ENCODE measurements around the gene PARD3B. TPM values are rescaled to one million over a fixed set of nuclear protein-coding genes. Genes with fewer than 3 reads are reported as not detected.
A peak's percentile ranks its signal among the peaks of the same experiment; 100 is the strongest.

Gene PARD3B
- total and polyA plus RNA-seq, 5 donors from 2014 or later = 0.03 to 0.68 (median 0.08) TPM; not detected in 1

DNA sequence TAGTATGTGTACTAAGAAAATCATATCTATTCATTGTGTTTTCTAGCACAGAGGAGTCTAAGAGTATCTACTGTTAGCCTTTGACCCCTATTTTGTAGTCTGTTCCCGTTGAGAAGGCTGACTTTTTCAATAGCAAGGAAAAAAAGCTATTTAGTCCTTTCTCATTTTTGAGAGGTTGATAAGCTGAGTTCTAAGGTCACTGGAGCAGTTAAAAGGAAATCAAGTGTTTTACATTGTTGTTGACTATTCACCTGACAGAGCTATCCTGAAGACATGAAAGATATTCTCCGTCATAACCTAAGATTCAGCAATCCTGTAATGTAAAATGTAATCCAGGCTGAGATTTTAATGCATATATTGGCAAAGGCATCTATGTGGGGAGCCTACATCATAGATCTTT, 856.7 kb downstream of the PARD3B start:
- Histone ChIP-seq H3K27me3 (ENCODE audit: control insufficient read depth, insufficient read depth, low read length) (no peaks in the 10 kb centered on the region), H3K27ac (ENCODE audit: insufficient read depth, low read length, poor library complexity, severe bottlenecking) (no peak overlapping the region), H3K36me3 (ENCODE audit: control insufficient read depth, insufficient read depth, low read length) (no peaks in the 10 kb centered on the region), H3K9me3 (ENCODE audit: control insufficient read depth in 2 of 2, low read length in 2 of 2) (no peaks in the 10 kb centered on the region), H3K4me1 (ENCODE audit: control insufficient read depth, insufficient read depth, low read length, poor library complexity, severe bottlenecking) (no peaks in the 10 kb centered on the region), H3K4me3 (ENCODE audit: low read depth, low read length) (no peak overlapping the region)
- no peaks in the 10 kb centered on the region for H3K36me3 Mint-ChIP-seq
- ATAC-seq (ENCODE audit: low read depth in 2 of 2) = no peak
- no peaks in the 10 kb centered on the region for H3K4me1 Mint-ChIP-seq
- H3K9me3 Mint-ChIP-seq = peaks cover 0 to 4% (median 0%) of the 10 kb centered on the region in 7 donors
- no peak overlapping the region for H3K4me3 Mint-ChIP-seq
- H3K27ac Mint-ChIP-seq = no peak overlapping the region
- H3K27me3 Mint-ChIP-seq = no peaks in the 10 kb centered on the region
- DNase-seq = no peak

DNA sequence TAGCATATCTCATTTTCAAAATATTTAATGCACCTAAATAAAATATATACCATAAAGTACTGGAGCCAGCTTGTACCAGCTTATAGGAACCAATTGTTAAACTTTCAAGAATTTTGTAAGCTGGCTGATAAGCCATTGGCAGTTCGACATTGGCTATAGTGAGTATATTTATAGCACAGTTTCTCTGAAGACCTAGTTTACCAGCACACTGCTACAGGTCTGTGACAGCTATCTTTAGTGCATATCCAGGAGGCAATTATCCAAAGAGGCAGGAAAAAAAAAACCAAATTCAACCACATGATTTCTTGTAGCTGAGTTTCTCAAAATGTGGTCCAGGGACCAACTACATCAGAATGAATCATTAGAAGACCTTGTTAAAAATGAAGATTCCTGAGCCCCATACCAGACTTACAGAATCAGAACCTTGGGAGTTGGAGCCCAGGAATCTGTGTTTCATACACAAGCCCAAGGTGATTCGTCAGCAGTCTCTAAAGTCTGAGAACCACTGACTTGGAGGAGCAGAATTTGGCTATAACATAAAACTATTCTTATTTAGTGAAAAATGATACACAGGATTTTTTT, 858.1 kb downstream of the PARD3B start:
- Mint-ChIP-seq H3K9me3 (peaks cover 0 to 4% (median 0%) of the 10 kb centered on the region in 7 donors), H3K36me3 (no peaks in the 10 kb centered on the region), H3K27ac (peak overlapping the region in 1 of 3 donors; percentile 69), H3K4me1 (no peaks in the 10 kb centered on the region), H3K4me3 (no peak overlapping the region), H3K27me3 (no peaks in the 10 kb centered on the region)
- no peak overlapping the region for H3K27ac ChIP-seq (ENCODE audit: insufficient read depth, low read length, poor library complexity, severe bottlenecking)
- H3K36me3 ChIP-seq (ENCODE audit: control insufficient read depth, insufficient read depth, low read length) = no peaks in the 10 kb centered on the region
- no peak overlapping the region for H3K4me3 ChIP-seq (ENCODE audit: low read depth, low read length)
- ATAC-seq (ENCODE audit: low read depth in 2 of 2) = no peak
- H3K9me3 ChIP-seq (ENCODE audit: control insufficient read depth in 2 of 2, low read length in 2 of 2) = no peaks in the 10 kb centered on the region
- H3K27me3 ChIP-seq (ENCODE audit: control insufficient read depth, insufficient read depth, low read length) = no peaks in the 10 kb centered on the region
- H3K4me1 ChIP-seq (ENCODE audit: control insufficient read depth, insufficient read depth, low read length, poor library complexity, severe bottlenecking) = no peaks in the 10 kb centered on the region
- DNase-seq = no peak

DNA sequence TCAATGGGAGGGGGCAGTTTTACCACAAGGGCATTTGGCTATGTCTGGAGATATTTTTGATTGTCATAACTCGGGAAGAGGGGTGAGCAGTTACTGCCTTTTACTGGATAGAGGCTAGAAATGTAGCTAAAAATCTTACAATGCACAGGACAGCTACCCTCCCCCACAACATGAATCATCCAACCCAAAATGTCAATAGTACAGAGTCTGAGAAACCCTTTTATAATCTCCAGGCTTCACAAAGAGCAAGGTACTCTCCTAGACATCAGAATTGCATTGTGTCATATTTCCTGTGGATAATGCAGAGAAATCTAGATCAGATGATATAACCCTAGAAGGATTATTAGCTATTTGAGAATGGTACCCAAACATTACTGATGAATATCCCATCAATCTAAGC, 859.9 kb downstream of the PARD3B start:
- no peak for DNase-seq
- no peak overlapping the region for H3K4me3 Mint-ChIP-seq
- no peaks in the 10 kb centered on the region for H3K36me3 Mint-ChIP-seq
- no peaks in the 10 kb centered on the region for H3K4me1 Mint-ChIP-seq
- H3K27me3 Mint-ChIP-seq = peaks cover 4% of the 10 kb centered on the region
- ATAC-seq (ENCODE audit: low read depth in 2 of 2) = no peak
- no peaks in the 10 kb centered on the region for H3K27me3 ChIP-seq (ENCODE audit: control insufficient read depth, insufficient read depth, low read length)
- H3K36me3 ChIP-seq (ENCODE audit: control insufficient read depth, insufficient read depth, low read length) = no peaks in the 10 kb centered on the region
- H3K27ac ChIP-seq (ENCODE audit: insufficient read depth, low read length, poor library complexity, severe bottlenecking) = no peak overlapping the region
- no peaks in the 10 kb centered on the region for H3K9me3 ChIP-seq (ENCODE audit: control insufficient read depth in 2 of 2, low read length in 2 of 2)
- H3K4me3 ChIP-seq (ENCODE audit: low read depth, low read length) = no peak overlapping the region
- peaks cover 0 to 4% (median 0%) of the 10 kb centered on the region in 7 donors for H3K9me3 Mint-ChIP-seq
- no peaks in the 10 kb centered on the region for H3K4me1 ChIP-seq (ENCODE audit: control insufficient read depth, insufficient read depth, low read length, poor library complexity, severe bottlenecking)
- no peak overlapping the region for H3K27ac Mint-ChIP-seq

DNA sequence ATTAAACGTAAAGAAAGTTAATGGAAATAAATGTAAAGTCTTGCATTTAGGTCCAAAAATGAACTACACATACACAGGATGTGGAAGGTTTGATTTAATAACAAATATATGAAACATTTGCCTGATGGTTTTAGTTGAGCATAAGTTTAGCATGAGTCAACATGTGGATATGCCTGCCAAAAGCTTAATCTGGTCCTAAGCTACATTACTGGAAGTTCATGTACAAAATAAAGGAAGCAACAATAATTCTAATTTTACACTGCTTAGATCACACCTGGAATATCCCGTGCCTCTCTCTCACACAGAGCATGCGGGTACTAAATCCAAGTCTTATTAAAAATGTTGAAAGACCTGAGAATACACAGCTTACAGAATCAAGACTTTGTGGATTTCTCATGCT, 860.5 kb downstream of the PARD3B start:
- Histone ChIP-seq H3K4me3 (ENCODE audit: low read depth, low read length) (no peak overlapping the region), H3K27me3 (ENCODE audit: control insufficient read depth, insufficient read depth, low read length) (no peaks in the 10 kb centered on the region), H3K4me1 (ENCODE audit: control insufficient read depth, insufficient read depth, low read length, poor library complexity, severe bottlenecking) (no peaks in the 10 kb centered on the region), H3K27ac (ENCODE audit: insufficient read depth, low read length, poor library complexity, severe bottlenecking) (no peak overlapping the region), H3K9me3 (ENCODE audit: control insufficient read depth in 2 of 2, low read length in 2 of 2) (no peaks in the 10 kb centered on the region), H3K36me3 (ENCODE audit: control insufficient read depth, insufficient read depth, low read length) (no peaks in the 10 kb centered on the region)
- no peak for DNase-seq
- Mint-ChIP-seq H3K27me3 (peaks cover 4% of the 10 kb centered on the region), H3K4me3 (no peak overlapping the region), H3K9me3 (peaks cover 0 to 3% (median 0%) of the 10 kb centered on the region in 7 donors), H3K36me3 (no peaks in the 10 kb centered on the region), H3K27ac (no peak overlapping the region), H3K4me1 (no peaks in the 10 kb centered on the region)
- no peak for ATAC-seq (ENCODE audit: low read depth in 2 of 2)

DNA sequence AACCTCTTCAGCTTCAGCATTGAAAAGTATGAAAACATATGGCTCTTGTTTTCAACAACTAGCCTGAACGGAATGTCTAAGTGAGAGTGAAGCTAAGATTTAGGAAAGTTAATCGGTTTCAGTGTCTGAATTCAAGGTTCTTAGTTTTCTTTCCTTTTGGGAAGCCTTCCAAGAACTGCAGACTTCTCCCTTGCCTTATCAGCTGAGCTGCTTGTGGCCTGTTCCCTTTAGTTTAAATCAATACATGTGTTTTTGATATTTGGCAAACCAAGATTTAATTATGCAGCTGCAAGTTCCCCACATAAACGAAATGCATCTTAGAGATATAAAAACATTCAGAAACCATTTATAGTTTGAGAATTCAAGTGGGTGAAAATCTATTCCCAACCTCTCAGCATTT, 862.7 kb downstream of the PARD3B start:
- no peak overlapping the region for H3K4me3 ChIP-seq (ENCODE audit: low read depth, low read length)
- ATAC-seq (ENCODE audit: low read depth in 2 of 2) = no peak

DNA sequence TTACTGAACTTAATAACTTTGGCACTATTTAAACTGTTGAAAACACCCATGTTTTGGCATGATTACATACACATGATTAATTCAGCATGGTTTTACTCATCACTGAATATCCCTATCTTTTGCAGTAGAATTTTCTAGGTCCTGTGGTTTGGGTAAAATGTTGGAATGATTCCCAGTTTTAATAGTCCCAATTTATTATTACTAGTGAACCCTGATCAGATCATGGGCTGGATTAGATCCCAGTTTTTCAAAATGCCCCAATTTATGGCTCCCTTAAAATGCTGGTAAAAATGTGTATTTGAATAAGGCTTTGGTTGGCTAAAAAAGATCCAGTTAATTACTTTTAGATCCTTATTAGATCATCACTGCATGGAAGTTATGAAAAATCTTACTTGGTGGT, 863.4 kb downstream of the PARD3B start:
- H3K36me3 ChIP-seq (ENCODE audit: control insufficient read depth, insufficient read depth, low read length) = no peaks in the 10 kb centered on the region
- ATAC-seq (ENCODE audit: low read depth in 2 of 2) = no peak
- Mint-ChIP-seq H3K27me3 (peaks cover 10% of the 10 kb centered on the region), H3K4me1 (no peaks in the 10 kb centered on the region), H3K27ac (no peak overlapping the region), H3K9me3 (no peaks in the 10 kb centered on the region), H3K4me3 (no peak overlapping the region), H3K36me3 (no peaks in the 10 kb centered on the region)
- no peaks in the 10 kb centered on the region for H3K4me1 ChIP-seq (ENCODE audit: control insufficient read depth, insufficient read depth, low read length, poor library complexity, severe bottlenecking)
- no peaks in the 10 kb centered on the region for H3K27me3 ChIP-seq (ENCODE audit: control insufficient read depth, insufficient read depth, low read length)
- H3K4me3 ChIP-seq (ENCODE audit: low read depth, low read length) = no peak overlapping the region
- no peak overlapping the region for H3K27ac ChIP-seq (ENCODE audit: insufficient read depth, low read length, poor library complexity, severe bottlenecking)
- H3K9me3 ChIP-seq (ENCODE audit: control insufficient read depth in 2 of 2, low read length in 2 of 2) = no peaks in the 10 kb centered on the region
- DNase-seq = no peak

More for the DNA sequence above, 862.7 kb downstream of the PARD3B start:
- Histone ChIP-seq H3K36me3 (ENCODE audit: control insufficient read depth, insufficient read depth, low read length) (no peaks in the 10 kb centered on the region), H3K4me1 (ENCODE audit: control insufficient read depth, insufficient read depth, low read length, poor library complexity, severe bottlenecking) (no peaks in the 10 kb centered on the region), H3K27ac (ENCODE audit: insufficient read depth, low read length, poor library complexity, severe bottlenecking) (no peak overlapping the region), H3K9me3 (ENCODE audit: control insufficient read depth in 2 of 2, low read length in 2 of 2) (no peaks in the 10 kb centered on the region), H3K27me3 (ENCODE audit: control insufficient read depth, insufficient read depth, low read length) (no peaks in the 10 kb centered on the region)
- Mint-ChIP-seq H3K27ac (no peak overlapping the region), H3K36me3 (no peaks in the 10 kb centered on the region), H3K9me3 (peaks cover 0 to 1% (median 0%) of the 10 kb centered on the region in 7 donors), H3K27me3 (peaks cover 10% of the 10 kb centered on the region), H3K4me3 (no peak overlapping the region), H3K4me1 (no peaks in the 10 kb centered on the region)
- DNase-seq = no peak

DNA sequence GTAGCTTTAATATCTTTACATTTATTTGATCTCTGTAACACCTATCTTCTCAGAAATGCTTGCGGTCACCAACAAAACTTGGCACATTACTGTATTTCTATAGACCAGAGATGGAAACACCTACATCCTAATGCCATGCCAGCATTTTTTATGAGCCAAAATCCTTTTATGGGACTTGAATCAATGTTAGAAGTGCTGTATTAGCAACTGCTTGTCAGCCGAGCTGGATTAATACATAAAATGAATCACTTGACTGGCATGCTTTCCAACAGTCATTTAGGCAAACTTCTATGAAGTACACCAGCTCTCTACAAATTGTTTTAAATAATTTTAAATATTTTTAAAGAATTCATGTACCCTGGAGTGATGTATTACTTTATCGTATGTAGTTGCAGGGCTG, 864.1 kb downstream of the PARD3B start:
- no peaks in the 10 kb centered on the region for H3K9me3 ChIP-seq (ENCODE audit: control insufficient read depth in 2 of 2, low read length in 2 of 2)
- H3K36me3 ChIP-seq (ENCODE audit: control insufficient read depth, insufficient read depth, low read length) = no peaks in the 10 kb centered on the region
- Mint-ChIP-seq H3K36me3 (no peaks in the 10 kb centered on the region), H3K27me3 (peaks cover 10% of the 10 kb centered on the region), H3K27ac (no peak overlapping the region), H3K9me3 (no peaks in the 10 kb centered on the region), H3K4me1 (no peaks in the 10 kb centered on the region), H3K4me3 (no peak overlapping the region)
- H3K4me3 ChIP-seq (ENCODE audit: low read depth, low read length) = no peak overlapping the region
- no peaks in the 10 kb centered on the region for H3K4me1 ChIP-seq (ENCODE audit: control insufficient read depth, insufficient read depth, low read length, poor library complexity, severe bottlenecking)
- no peak overlapping the region for H3K27ac ChIP-seq (ENCODE audit: insufficient read depth, low read length, poor library complexity, severe bottlenecking)
- ATAC-seq (ENCODE audit: low read depth in 2 of 2) = no peak
- H3K27me3 ChIP-seq (ENCODE audit: control insufficient read depth, insufficient read depth, low read length) = no peaks in the 10 kb centered on the region
- no peak for DNase-seq

DNA sequence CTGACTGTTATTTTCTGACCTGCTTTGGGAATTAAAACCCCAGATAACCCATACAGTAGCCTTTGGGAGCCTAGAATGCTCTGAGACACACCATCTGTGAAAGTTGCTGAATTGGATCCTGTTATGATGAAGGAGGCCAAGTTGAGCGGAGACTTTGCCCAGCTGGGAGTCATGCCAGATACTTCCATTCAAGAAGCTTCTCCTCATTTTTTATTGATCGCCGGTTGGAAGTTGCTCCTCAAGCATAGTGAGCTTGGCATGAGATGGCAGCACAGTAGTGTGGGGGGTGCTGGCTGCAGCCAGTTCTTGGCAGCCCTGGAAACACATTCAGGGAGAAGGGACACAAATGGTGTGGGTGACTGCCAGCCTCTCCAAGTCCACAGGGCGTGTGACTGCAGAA, 866.3 kb downstream of the PARD3B start:
- H3K4me3 Mint-ChIP-seq = no peak overlapping the region
- H3K27ac ChIP-seq (ENCODE audit: insufficient read depth, low read length, poor library complexity, severe bottlenecking) = no peak overlapping the region
- no peaks in the 10 kb centered on the region for H3K4me1 Mint-ChIP-seq
- no peaks in the 10 kb centered on the region for H3K27me3 ChIP-seq (ENCODE audit: control insufficient read depth, insufficient read depth, low read length)
- H3K27me3 Mint-ChIP-seq = peaks cover 10% of the 10 kb centered on the region
- no peak for DNase-seq
- no peaks in the 10 kb centered on the region for H3K9me3 Mint-ChIP-seq
- no peaks in the 10 kb centered on the region for H3K36me3 Mint-ChIP-seq
- ATAC-seq (ENCODE audit: low read depth in 2 of 2) = no peak
- H3K27ac Mint-ChIP-seq = no peak overlapping the region
- no peaks in the 10 kb centered on the region for H3K36me3 ChIP-seq (ENCODE audit: control insufficient read depth, insufficient read depth, low read length)
- no peaks in the 10 kb centered on the region for H3K9me3 ChIP-seq (ENCODE audit: control insufficient read depth in 2 of 2, low read length in 2 of 2)
- no peak overlapping the region for H3K4me3 ChIP-seq (ENCODE audit: low read depth, low read length)
- no peaks in the 10 kb centered on the region for H3K4me1 ChIP-seq (ENCODE audit: control insufficient read depth, insufficient read depth, low read length, poor library complexity, severe bottlenecking)

All from CD4-positive, CD25-positive, alpha-beta regulatory T cell (primary cell).